ENCODE results near the gene IL1A. TPM values are rescaled to one million over a fixed set of nuclear protein-coding genes. Genes with fewer than 3 reads are reported as not detected.

Gene IL1A
- total and polyA plus RNA-seq, 2 donors (not counting 3 experiments of a cell fraction or from before 2014, with no cell fraction given): 0.29 to 1.4 TPM

GRCh38 chr2:112830682-112831512 lies 46.6 kb upstream of the IL1A start:
- POLR2A ChIA-PET: no interaction called here
- no TSS peak for BruUV-seq (replicated peaks)
- Histone ChIP-seq H3K4me2 (ENCODE audit: insufficient read depth, low read length) (peak overlapping the region; percentile 37), H3K9ac (replicated peaks; ENCODE audit: extremely low read depth, insufficient read depth, low read length) (no peak overlapping the region), H3K79me2 (ENCODE audit: control insufficient read depth, insufficient read depth, low read length) (no peaks in the 10 kb centered on the region), H3K27me3 (ENCODE audit: control insufficient read depth in 2 of 2, insufficient read depth in 2 of 2, low read length in 2 of 2) (peaks cover 0 to 2% of the 10 kb centered on the region in 2 experiments), H3K4me1 (ENCODE audit: control insufficient read depth, extremely low read depth, insufficient read depth, low read length) (peaks cover 19% of the 10 kb centered on the region), H3K4me3 (replicated peaks in 1 of 3; ENCODE audit: insufficient read depth in 1 of 3, low read depth in 1 of 3, low read length in 3 of 3) (no peak overlapping the region), H3K27ac (ENCODE audit: insufficient read depth, low read depth, low read length) (peak overlapping the region; percentile 38), H2AFZ (ENCODE audit: low read depth, low read length) (no peak overlapping the region), H3K36me3 (ENCODE audit: control insufficient read depth in 2 of 2, extremely low read depth in 1 of 2, insufficient read depth in 2 of 2, low read length in 2 of 2) (no peaks in the 10 kb centered on the region), H3K9me1 (replicated peaks; ENCODE audit: control insufficient read depth, extremely low read depth, insufficient read depth, low read length) (no peaks in the 10 kb centered on the region), H4K20me1 (replicated peaks; ENCODE audit: control insufficient read depth, extremely low read depth, insufficient read depth, low read length) (no peaks in the 10 kb centered on the region), H3K9me3 (replicated peaks; ENCODE audit: control insufficient read depth, insufficient read depth, low read length) (no peaks in the 10 kb centered on the region)
- no peak for TF ChIP-seq POLR2AphosphoS5 (IDR thresholded peaks at IDR 0.05; ENCODE audit: insufficient read depth, low read depth, low read length)
- intact Hi-C loops (cut with micrococcal nuclease) (loop anchor here (1.0 to 5.0 kb wide), 3 partner anchors 19 to 69 kb away; partner anchors contain the start of gene CKAP2L), dilution Hi-C loops (cut with MboI; ENCODE audit: extremely low pct_ligation_motif_present, low sequenced_read_pairs) (no loop called here)
- FAIRE-seq: no peak
- DNase-seq (ENCODE audit: low read depth, low spot score): no peak
- CTCF ChIA-PET: interaction anchor here (2.1 to 2.4 kb wide), 2 partner anchors 55 to 111 kb away, joined by 5 to 11 read pairs; no protein-coding TSS in a partner anchor

GRCh38 chr2:112829961-112830681 lies 45.8 kb upstream of the IL1A start:
- no peak for DNase-seq (ENCODE audit: low read depth, low spot score)
- dilution Hi-C loops (cut with MboI; ENCODE audit: extremely low pct_ligation_motif_present, low sequenced_read_pairs): no loop called here
- H2AFZ ChIP-seq (ENCODE audit: low read depth, low read length): no peak overlapping the region

More at GRCh38 chr2:112829961-112830681, 45.8 kb upstream of the IL1A start:
- Histone ChIP-seq H3K9ac (replicated peaks; ENCODE audit: extremely low read depth, insufficient read depth, low read length) (no peak overlapping the region), H3K36me3 (ENCODE audit: control insufficient read depth in 2 of 2, extremely low read depth in 1 of 2, insufficient read depth in 2 of 2, low read length in 2 of 2) (no peaks in the 10 kb centered on the region), H3K9me3 (replicated peaks; ENCODE audit: control insufficient read depth, insufficient read depth, low read length) (no peaks in the 10 kb centered on the region), H3K27me3 (ENCODE audit: control insufficient read depth in 2 of 2, insufficient read depth in 2 of 2, low read length in 2 of 2) (no peaks in the 10 kb centered on the region), H4K20me1 (replicated peaks; ENCODE audit: control insufficient read depth, extremely low read depth, insufficient read depth, low read length) (no peaks in the 10 kb centered on the region), H3K27ac (ENCODE audit: insufficient read depth, low read depth, low read length) (no peak overlapping the region), H3K4me1 (ENCODE audit: control insufficient read depth, extremely low read depth, insufficient read depth, low read length) (peaks cover 19% of the 10 kb centered on the region), H3K9me1 (replicated peaks; ENCODE audit: control insufficient read depth, extremely low read depth, insufficient read depth, low read length) (no peaks in the 10 kb centered on the region), H3K4me3 (replicated peaks in 1 of 3; ENCODE audit: insufficient read depth in 1 of 3, low read depth in 1 of 3, low read length in 3 of 3) (no peak overlapping the region), H3K79me2 (ENCODE audit: control insufficient read depth, insufficient read depth, low read length) (no peaks in the 10 kb centered on the region), H3K4me2 (ENCODE audit: insufficient read depth, low read length) (no peak overlapping the region)
- TF ChIP-seq JUN (IDR thresholded peaks at IDR 0.05; ENCODE audit: borderline replicate concordance, insufficient read depth, insufficient read length, low read depth) (no peak), POLR2A (IDR thresholded peaks at IDR 0.05; ENCODE audit: low read depth, low read length) (no peak), GATA2 (IDR thresholded peaks at IDR 0.05; ENCODE audit: insufficient read depth, insufficient read length, low read depth, low read length) (no peak), FOS (IDR thresholded peaks at IDR 0.05; ENCODE audit: borderline replicate concordance, insufficient read depth, low read length) (no peak), POLR2AphosphoS5 (IDR thresholded peaks at IDR 0.05; ENCODE audit: insufficient read depth, low read depth, low read length) (no peak), CTCF (IDR thresholded peaks at IDR 0.05; ENCODE audit: extremely low read depth in 1 of 2, insufficient read depth in 1 of 2, low read depth in 1 of 2, low read length in 2 of 2) (no peak), MYC (IDR thresholded peaks at IDR 0.05; ENCODE audit: low read depth, low read length) (no peak), EZH2 (IDR thresholded peaks at IDR 0.05; ENCODE audit: borderline replicate concordance, low read depth, low read length, severe bottlenecking) (no peak)
- TF ChIP-seq, protein P1, sequence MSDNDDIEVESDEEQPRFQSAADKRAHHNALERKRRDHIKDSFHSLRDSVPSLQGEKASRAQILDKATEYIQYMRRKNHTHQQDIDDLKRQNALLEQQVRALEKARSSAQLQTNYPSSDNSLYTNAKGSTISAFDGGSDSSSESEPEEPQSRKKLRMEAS (IDR thresholded peaks at IDR 0.05; ENCODE audit: insufficient read depth, insufficient read length): no peak
- POLR2A ChIA-PET: no interaction called here
- CTCF ChIA-PET: interaction anchor here (1.0 to 2.1 kb wide), 3 partner anchors 17 to 112 kb away, joined by 3 to 5 read pairs (median 3); no protein-coding TSS in a partner anchor
- BruUV-seq (replicated peaks): no TSS peak
- FAIRE-seq: no peak
- intact Hi-C loops (cut with micrococcal nuclease): loop anchor here (5.0 kb wide), 2 partner anchors 37 to 68 kb away; partner anchors contain the start of gene CKAP2L

All from endothelial cell of umbilical vein (primary cell).